GM21390 (cell line): ENCODE measurements around the gene BTNL2.
"Not testable (repeated sequence)": the region's sequence is repeated elsewhere in the genome, so short reads cannot be mapped to it uniquely, and the experiment has no call there.

Experiments used
- ATAC-seq: cut with Tn5 transposase; IDR thresholded peaks from one replicate; pipeline ENCODE4 v1.9.1; 2021; ENCODE audit not compliant: unreplicated experiment

Gene BTNL2

GRCh38 chr6:32406857-32407256 lies at the start of gene BTNL2:
TSS of gene BTNL2 (minus strand) at chr6:32407181. CDS start at chr6:32407123, 58 bp downstream.
- ATAC-seq, result no peak

- no peak for ATAC-seq
These were observed 42.2 kb upstream of the BTNL2 start for GRCh38 chr6:32449088-32449736.

GRCh38 chr6:32447932-32448331 lies 41.0 kb upstream of the BTNL2 start:
- no peak for ATAC-seq

DNA sequence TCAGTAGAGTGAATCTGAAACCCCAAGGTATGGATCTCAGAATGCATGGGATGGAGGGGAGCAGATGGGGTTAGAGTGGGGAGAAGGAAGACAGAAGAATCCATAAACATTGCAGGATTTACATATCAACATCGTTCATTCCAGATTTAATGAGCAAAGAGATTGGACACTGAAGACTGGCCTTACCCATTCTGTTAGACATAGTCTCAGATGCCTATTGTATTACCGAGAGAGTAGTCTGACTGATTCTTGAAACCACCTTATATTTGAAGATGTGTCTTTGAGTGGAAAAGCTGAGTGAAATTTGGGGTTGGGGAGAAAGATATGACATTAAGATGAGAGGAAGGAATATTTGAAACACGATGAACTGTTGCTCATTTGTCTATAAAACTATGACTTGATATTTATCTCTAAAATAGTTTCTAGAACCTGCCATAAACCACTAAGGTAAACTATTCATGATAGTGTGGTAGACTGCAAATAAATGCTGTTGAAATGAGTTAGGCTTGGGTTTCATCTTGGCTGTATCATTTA lies 38.4 kb upstream of the BTNL2 start:
- no peak for ATAC-seq

- no peak for ATAC-seq
These were observed 37.5 kb upstream of the BTNL2 start for GRCh38 chr6:32444433-32444832.

DNA sequence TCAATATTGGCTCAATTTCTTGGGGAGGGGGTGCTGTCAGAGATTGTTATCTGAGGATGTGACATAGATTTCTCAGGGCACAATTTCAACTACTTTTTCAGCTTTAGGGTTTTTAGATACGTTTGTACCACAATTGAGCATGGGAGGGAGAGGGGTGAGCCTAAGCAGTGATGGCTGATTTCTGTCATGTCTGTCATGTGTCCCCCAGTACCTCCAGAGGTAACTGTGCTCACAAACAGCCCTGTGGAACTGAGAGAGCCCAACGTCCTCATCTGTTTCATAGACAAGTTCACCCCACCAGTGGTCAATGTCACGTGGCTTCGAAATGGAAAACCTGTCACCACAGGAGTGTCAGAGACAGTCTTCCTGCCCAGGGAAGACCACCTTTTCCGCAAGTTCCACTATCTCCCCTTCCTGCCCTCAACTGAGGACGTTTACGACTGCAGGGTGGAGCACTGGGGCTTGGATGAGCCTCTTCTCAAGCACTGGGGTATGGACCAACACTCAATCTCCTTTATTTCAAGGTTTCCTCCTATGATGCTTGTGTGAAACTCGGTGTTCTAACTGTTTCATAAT lies 36.1 kb upstream of the BTNL2 start:
- no peak for ATAC-seq

DNA sequence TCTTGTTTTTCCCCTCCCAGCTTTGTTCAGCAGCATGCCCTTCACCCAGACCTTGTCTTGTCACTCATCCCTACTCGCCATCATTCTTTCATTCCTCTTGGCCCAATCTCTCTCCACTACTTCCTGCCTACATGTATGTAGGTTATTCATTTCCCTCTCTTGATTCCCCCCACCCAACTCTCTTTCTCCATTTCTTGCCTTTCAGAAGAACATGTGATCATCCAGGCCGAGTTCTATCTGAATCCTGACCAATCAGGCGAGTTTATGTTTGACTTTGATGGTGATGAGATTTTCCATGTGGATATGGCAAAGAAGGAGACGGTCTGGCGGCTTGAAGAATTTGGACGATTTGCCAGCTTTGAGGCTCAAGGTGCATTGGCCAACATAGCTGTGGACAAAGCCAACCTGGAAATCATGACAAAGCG lies 35.3 kb upstream of the BTNL2 start:
- ATAC-seq, result no peak

DNA sequence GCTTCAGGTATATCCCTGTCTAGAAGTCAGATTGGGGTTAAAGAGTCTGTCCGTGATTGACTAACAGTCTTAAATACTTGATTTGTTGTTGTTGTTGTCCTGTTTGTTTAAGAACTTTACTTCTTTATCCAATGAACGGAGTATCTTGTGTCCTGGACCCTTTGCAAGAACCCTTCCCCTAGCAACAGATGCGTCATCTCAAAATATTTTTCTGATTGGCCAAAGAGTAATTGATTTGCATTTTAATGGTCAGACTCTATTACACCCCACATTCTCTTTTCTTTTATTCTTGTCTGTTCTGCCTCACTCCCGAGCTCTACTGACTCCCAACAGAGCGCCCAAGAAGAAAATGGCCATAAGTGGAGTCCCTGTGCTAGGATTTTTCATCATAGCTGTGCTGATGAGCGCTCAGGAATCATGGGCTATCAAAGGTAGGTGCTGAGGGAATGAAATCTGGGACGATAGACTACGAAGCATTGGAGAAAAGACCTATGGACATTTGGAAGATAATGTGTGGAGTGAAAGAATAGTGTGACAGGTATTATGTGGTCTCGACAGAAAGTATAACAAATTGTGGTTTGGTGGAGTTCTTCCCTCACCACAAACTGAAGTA lies 32.7 kb upstream of the BTNL2 start, which contains the start of gene HLA-DRA:
Gene HLA-DRA (plus strand): TSS at position 286 of the 613 bp plus-strand sequence. CDS start 64 bp downstream, at position 350.
- peak; percentile 71 for ATAC-seq

GRCh38 chr6:32439139-32439538 lies 32.2 kb upstream of the BTNL2 start:
- ATAC-seq, result no peak

GRCh38 chr6:32436995-32437836 lies 30.2 kb upstream of the BTNL2 start:
- peak; percentile 43 for ATAC-seq

DNA sequence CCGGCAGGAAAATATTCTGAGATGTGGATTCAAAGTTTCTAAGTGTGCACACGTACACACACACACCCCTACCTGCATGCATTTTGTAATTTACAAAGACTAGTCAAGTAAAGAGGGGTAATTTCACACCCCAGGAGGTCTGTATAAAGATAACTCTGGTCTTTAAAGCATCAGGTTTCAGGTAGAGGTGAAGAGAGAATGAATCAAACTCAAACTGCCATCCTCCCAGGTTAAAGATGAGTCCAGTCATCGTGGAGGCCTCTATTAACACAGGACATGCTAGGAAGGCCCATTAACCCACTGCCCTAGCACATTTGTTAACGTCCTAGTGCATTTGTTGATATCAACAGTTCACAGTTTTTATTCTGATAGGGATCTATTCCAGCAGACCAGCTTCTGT lies 29.2 kb upstream of the BTNL2 start:
- ATAC-seq, result no peak

GRCh38 chr6:32433950-32434349 lies 27.0 kb upstream of the BTNL2 start:
- ATAC-seq, result not testable (repeated sequence)

DNA sequence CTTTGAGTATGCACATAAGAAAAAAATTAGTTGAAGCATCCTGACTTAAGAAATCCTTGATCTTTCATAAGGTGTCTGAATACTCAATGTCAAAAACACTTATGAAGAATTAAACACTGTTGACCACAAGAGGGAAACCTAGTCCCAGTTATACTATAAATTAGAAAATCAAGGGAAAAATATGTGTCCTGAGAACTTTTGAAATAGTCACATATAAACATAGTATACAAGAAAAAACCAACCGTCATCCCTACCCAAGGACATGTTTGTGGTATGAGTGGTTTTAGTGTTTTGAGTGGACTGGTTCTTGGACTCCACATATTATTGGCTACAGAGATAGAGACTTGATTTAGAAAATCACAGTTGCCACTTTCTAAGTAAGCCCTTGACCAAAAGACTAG lies 25.1 kb upstream of the BTNL2 start:
- ATAC-seq, result no peak

DNA sequence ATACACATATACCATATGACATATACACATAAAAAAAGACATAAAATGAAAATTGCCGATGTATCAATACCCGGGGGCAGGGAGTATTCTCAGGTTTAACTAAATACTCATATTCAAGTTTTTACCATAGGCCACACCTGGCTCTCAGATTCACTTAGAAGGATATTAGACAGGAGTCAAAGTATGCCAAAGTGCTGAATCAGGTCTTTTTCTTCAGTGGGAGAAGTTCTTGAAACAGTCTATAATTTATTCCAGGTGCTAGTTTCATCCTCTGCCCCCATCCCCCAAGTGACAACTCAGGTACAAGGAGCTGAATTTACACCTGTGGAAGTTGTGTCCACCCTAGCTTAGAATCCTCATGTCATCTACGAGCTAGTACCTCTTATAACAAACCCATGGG lies 24.2 kb upstream of the BTNL2 start:
- ATAC-seq, result no peak

- no peak for ATAC-seq
These were observed 23.2 kb upstream of the BTNL2 start for GRCh38 chr6:32430179-32430578.

DNA sequence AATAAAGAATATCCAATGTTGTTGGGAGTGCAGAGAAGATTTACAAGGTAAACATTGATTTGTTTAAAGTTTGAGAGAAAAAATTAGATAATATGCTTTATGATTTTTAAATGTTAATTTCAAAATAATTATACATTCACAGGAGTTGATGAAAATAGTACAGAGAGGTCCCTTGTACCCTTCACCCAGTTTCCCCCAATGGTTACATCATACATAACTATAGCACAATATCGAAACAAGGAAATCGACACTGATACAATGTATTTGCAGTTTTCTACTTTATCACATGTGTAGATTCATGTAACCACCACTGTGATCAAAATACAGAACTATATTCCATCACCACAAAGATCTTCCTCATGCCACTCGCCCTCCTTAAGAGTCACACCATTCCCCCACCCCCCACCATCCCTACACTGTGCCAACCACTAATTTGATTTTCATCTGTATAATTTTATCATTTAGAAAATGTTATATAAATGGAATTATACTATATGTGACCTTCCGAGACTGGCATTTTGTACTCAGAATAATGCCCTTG lies 21.0 kb upstream of the BTNL2 start:
- no peak for ATAC-seq

- ATAC-seq, result no peak
These were observed 20.2 kb upstream of the BTNL2 start for GRCh38 chr6:32427218-32427617.

GRCh38 chr6:32426338-32426737 lies 19.4 kb upstream of the BTNL2 start:
- ATAC-seq, result no peak

- ATAC-seq, result no peak
These were observed 17.8 kb upstream of the BTNL2 start for GRCh38 chr6:32424589-32425300.

- no peak for ATAC-seq
These were observed 9.1 kb upstream of the BTNL2 start for GRCh38 chr6:32416036-32416435.
